ENCODE data around the gene MCTP1.

GRCh38 chr5:94976853-94977252 lies 308.0 kb downstream of the MCTP1 start:
- TF ChIP-seq CTCF (IDR thresholded peaks at IDR 0.05), result no peak
- TF ChIP-seq POLR2A (IDR thresholded peaks at IDR 0.05), result no peak

All from breast epithelium (tissue), 3 donors.